Spleen (tissue), 7 donors: ENCODE data around the gene ADAM10.

Experiments used
- CTCF ChIP-seq, 11 experiments: fragments of 200-600 bp in 7 of 11; fragments of 450-650 bp in 4 of 11; sonication (generic) in 4 of 11; IDR thresholded peaks in 8 of 11; conservative IDR thresholded peaks in 3 of 11; 1 replicate in 7 of 11; 2 replicates in 4 of 11; pipeline versions ENCODE4 v1.4.0 to v1.8.0; 2016 to 2021; ENCODE audit warnings: antibody characterized with exemption in 11 of 11, inconsistent platforms in 4 of 11, mild to moderate bottlenecking in 1 of 11
- POLR2AphosphoS5 ChIP-seq, 3 donors: sonication (generic); formaldehyde crosslinking; IDR thresholded peaks; one replicate each; pipeline ENCODE4 v1.5.1; 2017; ENCODE audit warnings: antibody characterized with exemption in 3 of 3
- donor health status: DM: no; HTN: no; CAD: no; lungs with moderate emphysema.
- donor health status: DM: no; HTN: no; CAD: no.
- donor health status: DM: no; HTN: no; CAD: no.

GRCh38 chr15:58544756-58545155 is 204.8 kb downstream of the ADAM10 start:
- TF ChIP-seq CTCF (IDR thresholded peaks at IDR 0.05 in 8 of 11, conservative IDR thresholded peaks at IDR 0.05 in 3 of 11): no peak
- TF ChIP-seq POLR2AphosphoS5 (IDR thresholded peaks at IDR 0.05): no peak
